HEK293 (cell line): ENCODE results near the gene CSNK2A3.

ENCODE experiments used
- CTCF ChIA-PET: fragments of 350-600 bp; formaldehyde crosslinking; extraction: SDS; loops from one replicate; lab custom pipeline; 2021; ENCODE audit warnings: antibody characterized with exemption; lab: Yijun Ruan, JAX
- POLR2A ChIA-PET: fragments of 300-600 bp; formaldehyde crosslinking; extraction: SDS; loops from one replicate; lab custom pipeline; 2020; ENCODE audit warnings: antibody characterized with exemption, inconsistent platforms; lab: Yijun Ruan, JAX
- H3K27ac ChIP-seq: fragments of 200-500 bp; sonication (Bioruptor generic); 2 replicates; pipeline ENCODE4 v1.5.1; 2014; ENCODE audit warnings: low read depth, low read length, control low read depth, inconsistent platforms; ENCODE audit errors: extremely low read depth
- H3K36me3 ChIP-seq, 2 experiments: fragments of 200-500 bp in 1 of 2; sonication (Bioruptor generic) in 1 of 2; 1 replicate in 1 of 2; 2 replicates in 1 of 2; pipeline ENCODE4 v1.5.1; 2014 to 2017; ENCODE audit warnings: inconsistent platforms in 2 of 2, low read length in 2 of 2; ENCODE audit not compliant: control insufficient read depth in 2 of 2, insufficient read depth in 1 of 2
- H3K4me1 ChIP-seq: fragments of 200-500 bp; sonication (Bioruptor generic); 2 replicates; pipeline ENCODE4 v1.5.1; 2014; ENCODE audit warnings: mild to moderate bottlenecking, low read length, inconsistent platforms; ENCODE audit not compliant: control insufficient read depth, insufficient read depth
- H3K4me3 ChIP-seq: 2 replicates; pipeline ENCODE4 v1.5.1; 2011; ENCODE audit warnings: low read depth, mild to moderate bottlenecking, control low read depth, low read length, moderate library complexity
- H3K9me3 ChIP-seq: fragments of 200-500 bp; sonication (Bioruptor generic); 2 replicates; pipeline ENCODE4 v1.5.1; 2014; ENCODE audit warnings: low read depth, low read length, inconsistent platforms; ENCODE audit not compliant: control insufficient read depth, insufficient read depth
- HOXC10 ChIP-seq: sonication (generic); formaldehyde crosslinking; IDR thresholded peaks from 2 replicates; pipeline ENCODE4 v1.8.1; 2023; ENCODE audit warnings: mild to moderate bottlenecking, missing genetic modification reagents
- KLF1 ChIP-seq: fragments of 450-650 bp; formaldehyde crosslinking; IDR thresholded peaks from 2 replicates; pipeline ENCODE4 v1.5.1; 2016; ENCODE audit warnings: missing biosample characterization, missing genetic modification characterization
- KLF9 ChIP-seq: fragments of 450-650 bp; formaldehyde crosslinking; IDR thresholded peaks from 2 replicates; pipeline ENCODE4 v1.5.1; 2016; ENCODE audit warnings: missing biosample characterization, missing genetic modification characterization, low read depth
- OVOL3 ChIP-seq: fragments of 450-650 bp; formaldehyde crosslinking; IDR thresholded peaks from 2 replicates; pipeline ENCODE4 v1.5.1; 2016; ENCODE audit warnings: missing biosample characterization, missing genetic modification characterization
- SCRT1 ChIP-seq: fragments of 450-650 bp; formaldehyde crosslinking; IDR thresholded peaks from 2 replicates; pipeline ENCODE4 v1.5.1; 2016; ENCODE audit warnings: missing biosample characterization, missing genetic modification characterization, borderline replicate concordance
- SCRT2 ChIP-seq: fragments of 450-650 bp; formaldehyde crosslinking; IDR thresholded peaks from 2 replicates; pipeline ENCODE4 v1.5.1; 2016; ENCODE audit warnings: missing biosample characterization, missing genetic modification characterization
- YY2 ChIP-seq: fragments of 450-650 bp; formaldehyde crosslinking; IDR thresholded peaks from 2 replicates; pipeline ENCODE4 v1.5.1; 2016; ENCODE audit warnings: missing biosample characterization, missing genetic modification characterization
- ZNF121 ChIP-seq: fragments of 450-650 bp; formaldehyde crosslinking; IDR thresholded peaks from 2 replicates; pipeline ENCODE4 v1.5.1; 2016; ENCODE audit warnings: missing biosample characterization, missing genetic modification characterization
- ZNF157 ChIP-seq: fragments of 450-650 bp; formaldehyde crosslinking; IDR thresholded peaks from 2 replicates; pipeline ENCODE4 v1.5.1; 2016; ENCODE audit warnings: missing biosample characterization, missing genetic modification characterization
- ZNF292 ChIP-seq: fragments of 450-650 bp; formaldehyde crosslinking; IDR thresholded peaks from 2 replicates; pipeline ENCODE4 v1.5.1; 2016; ENCODE audit warnings: low read depth, missing biosample characterization, missing genetic modification characterization, borderline replicate concordance
- ZNF324 ChIP-seq: fragments of 450-650 bp; formaldehyde crosslinking; IDR thresholded peaks from 2 replicates; pipeline ENCODE4 v1.5.1; 2016; ENCODE audit warnings: missing biosample characterization, missing genetic modification characterization
- ZNF350 ChIP-seq: fragments of 450-650 bp; formaldehyde crosslinking; IDR thresholded peaks from 2 replicates; pipeline ENCODE4 v1.5.0; 2017; ENCODE audit warnings: missing biosample characterization, mild to moderate bottlenecking, missing genetic modification characterization
- ZNF514 ChIP-seq: fragments of 450-650 bp; formaldehyde crosslinking; IDR thresholded peaks from 2 replicates; pipeline ENCODE4 v1.5.1; 2016; ENCODE audit warnings: missing biosample characterization, missing genetic modification characterization
- ZNF521 ChIP-seq: fragments of 450-650 bp; formaldehyde crosslinking; IDR thresholded peaks from 2 replicates; pipeline ENCODE4 v1.5.1; 2017; ENCODE audit warnings: missing biosample characterization, mild to moderate bottlenecking, missing genetic modification characterization
- ZNF555 ChIP-seq: fragments of 450-650 bp; formaldehyde crosslinking; conservative IDR thresholded peaks from 2 replicates; pipeline ENCODE4 v1.5.1; 2017; ENCODE audit warnings: missing biosample characterization, mild to moderate bottlenecking, missing genetic modification characterization, inconsistent platforms
- ZNF558 ChIP-seq: fragments of 450-650 bp; formaldehyde crosslinking; IDR thresholded peaks from 2 replicates; pipeline ENCODE4 v1.5.1; 2016; ENCODE audit warnings: missing biosample characterization, missing genetic modification characterization
- ZNF571 ChIP-seq: fragments of 450-650 bp; formaldehyde crosslinking; IDR thresholded peaks from 2 replicates; pipeline ENCODE4 v1.5.0; 2017; ENCODE audit warnings: missing biosample characterization, missing genetic modification characterization
- ZNF677 ChIP-seq: fragments of 450-650 bp; IDR thresholded peaks from 2 replicates; pipeline ENCODE4 v1.5.0; 2018; ENCODE audit warnings: missing biosample characterization, mild to moderate bottlenecking, missing genetic modification characterization, moderate library complexity
- ZNF76 ChIP-seq: fragments of 450-650 bp; formaldehyde crosslinking; IDR thresholded peaks from 2 replicates; pipeline ENCODE4; 2016; ENCODE audit warnings: low read depth, missing biosample characterization, missing genetic modification characterization, borderline replicate concordance
- ZNF777 ChIP-seq: fragments of 450-650 bp; formaldehyde crosslinking; IDR thresholded peaks from 2 replicates; pipeline ENCODE4 v1.5.1; 2017; ENCODE audit warnings: missing biosample characterization, missing genetic modification characterization, borderline replicate concordance
- TF ChIP-seq, protein P1 (sequence below): fragments of 450-650 bp; formaldehyde crosslinking; IDR thresholded peaks from 2 replicates; pipeline ENCODE4 v1.5.1; 2017; ENCODE audit warnings: missing biosample characterization, missing genetic modification characterization
- TF ChIP-seq, protein P2 (sequence below): fragments of 450-650 bp; formaldehyde crosslinking; IDR thresholded peaks from 2 replicates; pipeline ENCODE4 v1.5.1; 2016; ENCODE audit warnings: missing biosample characterization, missing genetic modification characterization
- TF ChIP-seq, protein P3 (sequence below): sonication (generic); formaldehyde crosslinking; IDR thresholded peaks from 2 replicates; pipeline ENCODE4 v1.8.1; 2022; ENCODE audit warnings: mild to moderate bottlenecking, moderate library complexity, missing genetic modification reagents
- TF ChIP-seq, protein P4 (sequence below): fragments of 450-650 bp; formaldehyde crosslinking; IDR thresholded peaks from 2 replicates; pipeline ENCODE4 v1.5.1; 2016; ENCODE audit warnings: missing biosample characterization, missing genetic modification characterization
- TF ChIP-seq, protein P5 (sequence below): fragments of 450-650 bp; formaldehyde crosslinking; IDR thresholded peaks from 2 replicates; pipeline ENCODE4 v1.5.1; 2017; ENCODE audit warnings: missing biosample characterization, missing genetic modification characterization

Gene CSNK2A3

DNA sequence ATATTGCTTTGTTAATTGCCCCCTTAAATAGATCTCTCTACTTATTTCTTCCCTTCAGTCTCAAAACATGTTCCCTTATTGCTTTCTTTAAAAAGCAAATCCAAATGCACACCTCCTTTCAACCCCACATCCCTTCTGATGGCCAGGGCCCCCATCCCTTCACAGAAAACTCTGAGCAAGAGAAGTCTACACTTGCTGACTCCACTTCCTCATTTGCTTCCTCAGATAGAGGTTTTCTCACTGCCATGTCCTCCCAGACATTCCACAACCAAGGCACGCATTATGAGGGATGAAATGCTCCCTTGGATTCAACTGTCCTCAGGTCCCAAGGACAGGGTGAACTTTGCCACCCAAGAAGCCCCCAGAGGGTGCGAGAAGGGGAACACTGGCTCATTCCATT, 43.1 kb downstream of the CSNK2A3 start:
- ChIA-PET CTCF (no interaction called here), POLR2A (no interaction called here)
- no peak overlapping the region for H3K27ac ChIP-seq
- no peaks in the 10 kb centered on the region for H3K36me3 ChIP-seq
- no peaks in the 10 kb centered on the region for H3K9me3 ChIP-seq
- no peak for TF ChIP-seq KLF1
- TF ChIP-seq ZNF521 (tag by site-specific recombination), result no peak
- no peak for TF ChIP-seq ZNF677
- TF ChIP-seq ZNF292, result no peak
- TF ChIP-seq ZNF777 (tag by site-specific recombination), result no peak
- TF ChIP-seq, protein P1, sequence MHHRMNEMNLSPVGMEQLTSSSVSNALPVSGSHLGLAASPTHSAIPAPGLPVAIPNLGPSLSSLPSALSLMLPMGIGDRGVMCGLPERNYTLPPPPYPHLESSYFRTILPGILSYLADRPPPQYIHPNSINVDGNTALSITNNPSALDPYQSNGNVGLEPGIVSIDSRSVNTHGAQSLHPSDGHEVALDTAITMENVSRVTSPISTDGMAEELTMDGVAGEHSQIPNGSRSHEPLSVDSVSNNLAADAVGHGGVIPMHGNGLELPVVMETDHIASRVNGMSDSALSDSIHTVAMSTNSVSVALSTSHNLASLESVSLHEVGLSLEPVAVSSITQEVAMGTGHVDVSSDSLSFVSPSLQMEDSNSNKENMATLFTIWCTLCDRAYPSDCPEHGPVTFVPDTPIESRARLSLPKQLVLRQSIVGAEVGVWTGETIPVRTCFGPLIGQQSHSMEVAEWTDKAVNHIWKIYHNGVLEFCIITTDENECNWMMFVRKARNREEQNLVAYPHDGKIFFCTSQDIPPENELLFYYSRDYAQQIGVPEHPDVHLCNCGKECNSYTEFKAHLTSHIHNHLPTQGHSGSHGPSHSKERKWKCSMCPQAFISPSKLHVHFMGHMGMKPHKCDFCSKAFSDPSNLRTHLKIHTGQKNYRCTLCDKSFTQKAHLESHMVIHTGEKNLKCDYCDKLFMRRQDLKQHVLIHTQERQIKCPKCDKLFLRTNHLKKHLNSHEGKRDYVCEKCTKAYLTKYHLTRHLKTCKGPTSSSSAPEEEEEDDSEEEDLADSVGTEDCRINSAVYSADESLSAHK (tag by site-specific recombination), result no peak
- no peak for TF ChIP-seq ZNF571
- no peak for TF ChIP-seq SCRT2 (tag by site-specific recombination)
- TF ChIP-seq, protein P2, sequence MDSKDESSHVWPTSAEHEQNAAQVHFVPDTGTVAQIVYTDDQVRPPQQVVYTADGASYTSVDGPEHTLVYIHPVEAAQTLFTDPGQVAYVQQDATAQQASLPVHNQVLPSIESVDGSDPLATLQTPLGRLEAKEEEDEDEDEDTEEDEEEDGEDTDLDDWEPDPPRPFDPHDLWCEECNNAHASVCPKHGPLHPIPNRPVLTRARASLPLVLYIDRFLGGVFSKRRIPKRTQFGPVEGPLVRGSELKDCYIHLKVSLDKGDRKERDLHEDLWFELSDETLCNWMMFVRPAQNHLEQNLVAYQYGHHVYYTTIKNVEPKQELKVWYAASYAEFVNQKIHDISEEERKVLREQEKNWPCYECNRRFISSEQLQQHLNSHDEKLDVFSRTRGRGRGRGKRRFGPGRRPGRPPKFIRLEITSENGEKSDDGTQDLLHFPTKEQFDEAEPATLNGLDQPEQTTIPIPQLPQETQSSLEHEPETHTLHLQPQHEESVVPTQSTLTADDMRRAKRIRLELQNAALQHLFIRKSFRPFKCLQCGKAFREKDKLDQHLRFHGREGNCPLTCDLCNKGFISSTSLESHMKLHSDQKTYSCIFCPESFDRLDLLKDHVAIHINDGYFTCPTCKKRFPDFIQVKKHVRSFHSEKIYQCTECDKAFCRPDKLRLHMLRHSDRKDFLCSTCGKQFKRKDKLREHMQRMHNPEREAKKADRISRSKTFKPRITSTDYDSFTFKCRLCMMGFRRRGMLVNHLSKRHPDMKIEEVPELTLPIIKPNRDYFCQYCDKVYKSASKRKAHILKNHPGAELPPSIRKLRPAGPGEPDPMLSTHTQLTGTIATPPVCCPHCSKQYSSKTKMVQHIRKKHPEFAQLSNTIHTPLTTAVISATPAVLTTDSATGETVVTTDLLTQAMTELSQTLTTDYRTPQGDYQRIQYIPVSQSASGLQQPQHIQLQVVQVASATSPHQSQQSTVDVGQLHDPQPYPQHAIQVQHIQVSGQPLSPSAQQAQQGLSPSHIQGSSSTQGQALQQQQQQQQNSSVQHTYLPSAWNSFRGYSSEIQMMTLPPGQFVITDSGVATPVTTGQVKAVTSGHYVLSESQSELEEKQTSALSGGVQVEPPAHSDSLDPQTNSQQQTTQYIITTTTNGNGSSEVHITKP (tag by site-specific recombination), result no peak
- no peak for TF ChIP-seq ZNF555 (tag by site-specific recombination)
- TF ChIP-seq, protein P3, sequence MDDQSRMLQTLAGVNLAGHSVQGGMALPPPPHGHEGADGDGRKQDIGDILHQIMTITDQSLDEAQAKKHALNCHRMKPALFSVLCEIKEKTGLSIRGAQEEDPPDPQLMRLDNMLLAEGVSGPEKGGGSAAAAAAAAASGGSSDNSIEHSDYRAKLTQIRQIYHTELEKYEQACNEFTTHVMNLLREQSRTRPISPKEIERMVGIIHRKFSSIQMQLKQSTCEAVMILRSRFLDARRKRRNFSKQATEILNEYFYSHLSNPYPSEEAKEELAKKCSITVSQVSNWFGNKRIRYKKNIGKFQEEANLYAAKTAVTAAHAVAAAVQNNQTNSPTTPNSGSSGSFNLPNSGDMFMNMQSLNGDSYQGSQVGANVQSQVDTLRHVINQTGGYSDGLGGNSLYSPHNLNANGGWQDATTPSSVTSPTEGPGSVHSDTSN, result no peak
- H3K4me3 ChIP-seq, result no peak overlapping the region
- no peaks in the 10 kb centered on the region for H3K4me1 ChIP-seq

DNA sequence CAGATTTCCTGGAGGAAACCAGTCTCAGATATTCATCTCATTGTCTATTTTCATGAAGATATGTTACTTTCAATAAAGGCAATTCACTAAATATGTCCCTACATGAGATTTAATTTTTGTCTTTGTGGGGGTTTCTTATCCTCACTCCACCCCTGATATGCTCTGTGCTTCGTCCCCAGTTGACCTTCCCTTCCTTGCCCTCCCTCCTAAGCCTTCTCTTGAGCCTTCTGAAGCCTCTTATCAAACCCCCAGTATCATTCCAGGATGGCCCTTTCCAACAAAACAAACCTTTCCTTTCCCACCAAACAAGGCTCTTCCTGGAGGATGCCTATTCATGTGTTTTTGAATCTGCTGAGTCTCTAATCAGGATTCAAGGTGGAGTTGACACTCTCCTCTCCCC, 44.8 kb downstream of the CSNK2A3 start:
- Histone ChIP-seq H3K9me3 (no peaks in the 10 kb centered on the region), H3K36me3 (no peaks in the 10 kb centered on the region), H3K4me1 (no peaks in the 10 kb centered on the region), H3K27ac (no peak overlapping the region), H3K4me3 (no peak overlapping the region)
- TF ChIP-seq ZNF350 (tag by site-specific recombination), result no peak
- TF ChIP-seq YY2 (tag by site-specific recombination), result no peak
- no peak for TF ChIP-seq SCRT1 (tag by site-specific recombination)
- TF ChIP-seq, protein P4, sequence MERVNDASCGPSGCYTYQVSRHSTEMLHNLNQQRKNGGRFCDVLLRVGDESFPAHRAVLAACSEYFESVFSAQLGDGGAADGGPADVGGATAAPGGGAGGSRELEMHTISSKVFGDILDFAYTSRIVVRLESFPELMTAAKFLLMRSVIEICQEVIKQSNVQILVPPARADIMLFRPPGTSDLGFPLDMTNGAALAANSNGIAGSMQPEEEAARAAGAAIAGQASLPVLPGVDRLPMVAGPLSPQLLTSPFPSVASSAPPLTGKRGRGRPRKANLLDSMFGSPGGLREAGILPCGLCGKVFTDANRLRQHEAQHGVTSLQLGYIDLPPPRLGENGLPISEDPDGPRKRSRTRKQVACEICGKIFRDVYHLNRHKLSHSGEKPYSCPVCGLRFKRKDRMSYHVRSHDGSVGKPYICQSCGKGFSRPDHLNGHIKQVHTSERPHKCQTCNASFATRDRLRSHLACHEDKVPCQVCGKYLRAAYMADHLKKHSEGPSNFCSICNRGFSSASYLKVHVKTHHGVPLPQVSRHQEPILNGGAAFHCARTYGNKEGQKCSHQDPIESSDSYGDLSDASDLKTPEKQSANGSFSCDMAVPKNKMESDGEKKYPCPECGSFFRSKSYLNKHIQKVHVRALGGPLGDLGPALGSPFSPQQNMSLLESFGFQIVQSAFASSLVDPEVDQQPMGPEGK, result no peak
- no peak for TF ChIP-seq ZNF324
- no peak for TF ChIP-seq ZNF76
- no peak for TF ChIP-seq KLF9
- TF ChIP-seq, protein P5, sequence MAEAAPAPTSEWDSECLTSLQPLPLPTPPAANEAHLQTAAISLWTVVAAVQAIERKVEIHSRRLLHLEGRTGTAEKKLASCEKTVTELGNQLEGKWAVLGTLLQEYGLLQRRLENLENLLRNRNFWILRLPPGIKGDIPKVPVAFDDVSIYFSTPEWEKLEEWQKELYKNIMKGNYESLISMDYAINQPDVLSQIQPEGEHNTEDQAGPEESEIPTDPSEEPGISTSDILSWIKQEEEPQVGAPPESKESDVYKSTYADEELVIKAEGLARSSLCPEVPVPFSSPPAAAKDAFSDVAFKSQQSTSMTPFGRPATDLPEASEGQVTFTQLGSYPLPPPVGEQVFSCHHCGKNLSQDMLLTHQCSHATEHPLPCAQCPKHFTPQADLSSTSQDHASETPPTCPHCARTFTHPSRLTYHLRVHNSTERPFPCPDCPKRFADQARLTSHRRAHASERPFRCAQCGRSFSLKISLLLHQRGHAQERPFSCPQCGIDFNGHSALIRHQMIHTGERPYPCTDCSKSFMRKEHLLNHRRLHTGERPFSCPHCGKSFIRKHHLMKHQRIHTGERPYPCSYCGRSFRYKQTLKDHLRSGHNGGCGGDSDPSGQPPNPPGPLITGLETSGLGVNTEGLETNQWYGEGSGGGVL (tag by site-specific recombination), result no peak
- TF ChIP-seq ZNF121 (tag by site-specific recombination), result no peak
- no peak for TF ChIP-seq ZNF514 (tag by site-specific recombination)
- no peak for TF ChIP-seq HOXC10 (CRISPR knock-in tag)
- TF ChIP-seq ZNF157 (tag by site-specific recombination), result no peak
- no peak for TF ChIP-seq ZNF558
- TF ChIP-seq OVOL3 (tag by site-specific recombination), result no peak
- ChIA-PET CTCF (no interaction called here), POLR2A (no interaction called here)
